Erythroblast (primary cell): ENCODE data around the gene SLC10A7.

Experiments used
- GATA1 ChIP-seq: IDR thresholded peaks from 2 replicates; pipeline ENCODE4 v1.6.1; 2011; ENCODE audit warnings: low read depth, mild to moderate bottlenecking, control low read depth, low read length, moderate library complexity
- POLR2A ChIP-seq: IDR thresholded peaks from 2 replicates; pipeline ENCODE4 v1.6.1; 2011; ENCODE audit warnings: mild to moderate bottlenecking, low read length

DNA sequence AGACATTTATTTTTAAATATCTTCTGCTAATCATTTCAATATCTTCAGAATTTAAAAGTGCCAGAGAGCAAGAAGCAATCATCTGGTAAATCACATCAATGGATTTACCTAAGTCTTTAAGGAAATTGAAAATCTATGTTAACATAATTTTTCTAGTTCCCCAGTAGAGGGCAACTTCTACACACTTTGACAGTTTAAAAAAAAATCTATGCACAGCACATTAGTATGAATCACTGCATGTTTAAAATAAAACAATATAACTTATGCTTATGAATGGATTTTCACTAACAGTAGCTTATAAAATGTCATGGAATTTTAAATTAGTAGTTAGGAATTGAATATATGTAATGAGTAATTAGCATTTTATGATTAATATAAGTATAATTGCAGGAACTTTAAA, 180.9 kb downstream of the SLC10A7 start:
- TF ChIP-seq POLR2A (no peak), GATA1 (no peak)
